Effector memory CD4-positive, alpha-beta T cell (primary cell): ENCODE measurements around the gene LIMS4.
"Not testable (repeated sequence)": the region's sequence is repeated elsewhere in the genome, so short reads cannot be mapped to it uniquely, and the experiment has no call there.

Experiments used
- DNase-seq, 3 donors: peaks; one replicate each; pipeline ENCODE4 v3.0.0-alpha.2; 2020
- H3K27ac ChIP-seq: 2 replicates; pipeline ENCODE4 v1.7.0; 2013; ENCODE audit warnings: mild to moderate bottlenecking, low read length, moderate library complexity; ENCODE audit not compliant: insufficient read depth, poor library complexity, severe bottlenecking
- H3K27me3 ChIP-seq: replicated peaks from 2 replicates; pipeline ENCODE4 v1.7.0; 2013; ENCODE audit warnings: mild to moderate bottlenecking, low read length; ENCODE audit not compliant: insufficient read depth, control insufficient read depth, poor library complexity, severe bottlenecking
- H3K36me3 ChIP-seq: 2 replicates; pipeline ENCODE4 v1.7.0; 2013; ENCODE audit warnings: mild to moderate bottlenecking, low read length, moderate library complexity; ENCODE audit not compliant: control insufficient read depth, insufficient read depth
- H3K4me1 ChIP-seq: 2 replicates; pipeline ENCODE4 v1.7.0; 2013; ENCODE audit warnings: low read length, mild to moderate bottlenecking; ENCODE audit not compliant: control insufficient read depth, insufficient read depth, poor library complexity, severe bottlenecking
- H3K4me3 ChIP-seq: 2 replicates; pipeline ENCODE4 v1.7.0; 2013; ENCODE audit warnings: low read length, low read depth, mild to moderate bottlenecking; ENCODE audit not compliant: insufficient read depth, poor library complexity, severe bottlenecking
- H3K9me3 ChIP-seq: 2 replicates; pipeline ENCODE4 v1.7.0; 2013; ENCODE audit warnings: mild to moderate bottlenecking, low read length, moderate library complexity; ENCODE audit not compliant: control insufficient read depth

Gene LIMS4

GRCh38 chr2:110475627-110476359, 3.2 kb upstream of the LIMS4 start:
- not testable (repeated sequence) for H3K4me3 ChIP-seq, H3K36me3 ChIP-seq, DNase-seq, H3K27me3 ChIP-seq, H3K27ac ChIP-seq, H3K9me3 ChIP-seq, H3K4me1 ChIP-seq

GRCh38 chr2:110474898-110475297, 2.3 kb upstream of the LIMS4 start:
- not testable (repeated sequence) for H3K9me3 ChIP-seq, H3K27me3 ChIP-seq, DNase-seq, H3K4me3 ChIP-seq, H3K36me3 ChIP-seq, H3K4me1 ChIP-seq, H3K27ac ChIP-seq

- not testable (repeated sequence) for H3K36me3 ChIP-seq, H3K27ac ChIP-seq, H3K4me1 ChIP-seq, DNase-seq, H3K4me3 ChIP-seq, H3K27me3 ChIP-seq, H3K9me3 ChIP-seq
Measured at GRCh38 chr2:110473059-110473358, 393 bp upstream of the LIMS4 start.

DNA sequence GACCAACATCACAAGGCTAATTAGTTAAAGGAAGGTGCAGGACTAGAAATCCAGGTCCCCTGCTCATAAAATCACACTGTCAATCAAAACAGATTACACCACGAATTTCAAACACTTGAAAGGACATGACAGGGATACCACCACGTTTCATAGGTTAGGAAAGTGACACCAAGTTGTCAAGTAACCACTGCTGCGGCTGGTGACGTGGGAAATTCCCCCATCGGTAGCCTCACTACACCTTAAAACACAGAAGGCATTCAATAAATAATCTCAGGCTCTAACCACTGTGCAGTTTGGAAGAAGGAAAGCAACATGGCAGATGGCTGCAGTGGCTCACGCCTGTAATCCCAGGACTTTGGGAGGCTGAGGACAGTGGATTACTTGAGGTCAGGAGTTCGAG, 3.7 kb downstream of the LIMS4 start:
- not testable (repeated sequence) for H3K4me3 ChIP-seq, H3K9me3 ChIP-seq, H3K4me1 ChIP-seq, H3K36me3 ChIP-seq, DNase-seq, H3K27ac ChIP-seq, H3K27me3 ChIP-seq

DNA sequence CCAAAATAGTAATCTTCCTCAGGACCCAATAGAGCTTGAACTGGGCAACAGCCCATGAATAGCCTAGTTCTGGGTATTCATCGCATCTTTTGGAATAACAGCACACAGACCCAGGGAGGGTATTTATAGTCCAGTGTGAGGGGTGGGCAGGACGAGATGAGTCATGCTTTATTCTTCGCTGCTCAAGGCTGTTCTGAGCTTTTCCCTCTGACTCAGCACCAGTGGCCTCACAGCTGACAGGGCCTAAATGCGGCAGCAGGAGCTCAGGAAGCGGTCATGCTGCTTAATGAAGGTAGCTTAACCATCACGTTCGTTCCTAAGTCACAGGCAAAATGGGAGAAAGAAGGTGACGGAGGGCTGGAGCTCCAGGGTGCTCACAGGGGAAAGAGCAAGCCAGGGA, 7.3 kb downstream of the LIMS4 start:
- not testable (repeated sequence) for H3K36me3 ChIP-seq, H3K27me3 ChIP-seq, H3K9me3 ChIP-seq, H3K4me1 ChIP-seq, H3K4me3 ChIP-seq, DNase-seq, H3K27ac ChIP-seq

GRCh38 chr2:110462458-110462857, 10.2 kb downstream of the LIMS4 start:
- DNase-seq, H3K36me3 ChIP-seq: not testable (repeated sequence)

DNA sequence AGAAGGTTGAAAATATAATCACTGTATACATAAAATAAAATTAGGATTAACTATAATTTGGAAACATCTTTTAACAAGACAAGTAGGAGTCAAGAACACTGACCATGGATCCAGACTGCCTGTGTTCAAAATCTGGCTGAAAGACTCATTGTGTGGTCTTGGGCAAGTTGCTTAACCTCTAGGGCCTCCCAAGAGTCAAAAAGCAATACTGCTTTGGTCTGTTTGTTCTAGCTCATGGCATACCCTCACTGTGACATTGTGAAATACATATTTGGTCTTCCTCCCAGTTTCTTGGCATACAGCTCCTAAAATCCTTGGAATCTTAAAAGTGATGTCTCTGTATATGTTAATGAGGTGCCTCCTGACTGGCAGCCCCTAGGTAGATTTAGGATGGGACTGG, 12.3 kb downstream of the LIMS4 start:
- not testable (repeated sequence) for H3K27me3 ChIP-seq, H3K4me1 ChIP-seq, H3K36me3 ChIP-seq, H3K4me3 ChIP-seq, DNase-seq, H3K9me3 ChIP-seq, H3K27ac ChIP-seq

More at GRCh38 chr2:110462458-110462857, 10.2 kb downstream of the LIMS4 start:
- not testable (repeated sequence) for H3K9me3 ChIP-seq, H3K4me3 ChIP-seq, H3K4me1 ChIP-seq, H3K27ac ChIP-seq, H3K27me3 ChIP-seq

GRCh38 chr2:110457214-110457590, 15.4 kb downstream of the LIMS4 start:
- not testable (repeated sequence) for H3K9me3 ChIP-seq, H3K27ac ChIP-seq, DNase-seq, H3K36me3 ChIP-seq, H3K27me3 ChIP-seq, H3K4me3 ChIP-seq, H3K4me1 ChIP-seq

- not testable (repeated sequence) for H3K9me3 ChIP-seq, H3K27me3 ChIP-seq, H3K4me1 ChIP-seq, H3K4me3 ChIP-seq, DNase-seq, H3K36me3 ChIP-seq, H3K27ac ChIP-seq
Measured at GRCh38 chr2:110456291-110457213, 16.1 kb downstream of the LIMS4 start.

GRCh38 chr2:110455080-110455670, 17.4 kb downstream of the LIMS4 start:
- not testable (repeated sequence) for H3K27me3 ChIP-seq, H3K9me3 ChIP-seq, H3K27ac ChIP-seq, H3K4me3 ChIP-seq, DNase-seq, H3K4me1 ChIP-seq, H3K36me3 ChIP-seq
